ENCODE data around the gene ALDH1L1.

DNA sequence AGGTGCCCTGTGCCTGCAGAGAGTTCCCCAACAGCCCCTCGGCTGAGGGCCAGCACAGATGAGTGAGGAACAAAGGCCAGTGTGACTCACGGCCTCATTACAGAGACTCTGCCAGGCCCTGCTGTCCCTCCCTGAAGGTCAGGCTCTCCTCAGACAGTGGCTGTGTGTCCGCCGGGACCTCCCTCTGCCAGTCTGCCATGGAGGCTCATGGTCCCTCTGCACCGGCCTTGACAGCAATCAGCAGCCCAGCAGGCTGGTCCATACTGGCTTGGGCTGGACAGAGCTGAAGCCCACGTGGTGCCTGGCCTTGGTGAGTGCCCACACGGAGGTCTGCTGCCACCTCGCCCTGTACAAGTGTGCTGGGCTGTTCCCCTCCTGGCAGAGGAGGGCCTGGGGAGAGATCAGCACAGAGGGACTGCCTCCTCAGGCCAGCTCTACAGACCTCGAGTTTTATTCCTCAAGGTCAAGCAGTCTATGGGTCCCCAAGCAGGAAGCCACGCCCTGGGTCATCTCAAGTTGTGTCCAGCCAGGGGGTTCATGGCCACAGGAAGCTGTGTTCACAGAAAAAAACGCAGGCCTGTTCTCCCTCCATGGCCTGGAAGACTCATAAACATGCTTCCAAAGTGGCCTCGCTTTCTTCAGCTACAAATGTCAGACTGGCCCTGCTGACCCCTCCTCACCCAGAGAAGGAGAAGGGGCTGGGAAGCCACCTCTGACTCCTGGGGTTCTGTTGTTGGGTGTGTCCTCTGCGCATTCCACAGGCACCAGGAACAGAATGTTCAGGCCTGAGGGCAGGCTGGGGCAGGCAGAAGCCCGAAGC, 123.5 kb downstream of the ALDH1L1 start:
- TF ChIP-seq, protein P1, sequence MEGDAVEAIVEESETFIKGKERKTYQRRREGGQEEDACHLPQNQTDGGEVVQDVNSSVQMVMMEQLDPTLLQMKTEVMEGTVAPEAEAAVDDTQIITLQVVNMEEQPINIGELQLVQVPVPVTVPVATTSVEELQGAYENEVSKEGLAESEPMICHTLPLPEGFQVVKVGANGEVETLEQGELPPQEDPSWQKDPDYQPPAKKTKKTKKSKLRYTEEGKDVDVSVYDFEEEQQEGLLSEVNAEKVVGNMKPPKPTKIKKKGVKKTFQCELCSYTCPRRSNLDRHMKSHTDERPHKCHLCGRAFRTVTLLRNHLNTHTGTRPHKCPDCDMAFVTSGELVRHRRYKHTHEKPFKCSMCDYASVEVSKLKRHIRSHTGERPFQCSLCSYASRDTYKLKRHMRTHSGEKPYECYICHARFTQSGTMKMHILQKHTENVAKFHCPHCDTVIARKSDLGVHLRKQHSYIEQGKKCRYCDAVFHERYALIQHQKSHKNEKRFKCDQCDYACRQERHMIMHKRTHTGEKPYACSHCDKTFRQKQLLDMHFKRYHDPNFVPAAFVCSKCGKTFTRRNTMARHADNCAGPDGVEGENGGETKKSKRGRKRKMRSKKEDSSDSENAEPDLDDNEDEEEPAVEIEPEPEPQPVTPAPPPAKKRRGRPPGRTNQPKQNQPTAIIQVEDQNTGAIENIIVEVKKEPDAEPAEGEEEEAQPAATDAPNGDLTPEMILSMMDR (IDR thresholded peaks at IDR 0.05), result no peak
- TF ChIP-seq POLR2A (IDR thresholded peaks at IDR 0.05), result no peak

All from ovary (tissue), 3 donors.